SK-N-SH treated with all-trans-retinoic acid at 6 μM for 48 hours (cell line): Measurements from ENCODE around the gene PGM5.
"Not testable (repeated sequence)": the region's sequence is repeated elsewhere in the genome, so short reads cannot be mapped to it uniquely, and the experiment has no call there.

Experiments used
- ARNTL ChIP-seq: fragments of 450-650 bp; formaldehyde crosslinking; IDR thresholded peaks from 2 replicates; pipeline ENCODE4 v1.5.0; 2020; ENCODE audit warnings: low read depth, mild to moderate bottlenecking, moderate library complexity, borderline replicate concordance
- PATZ1 ChIP-seq: fragments of 250-450 bp; sonication (Bioruptor Pico); IDR thresholded peaks from 2 replicates; pipeline ENCODE4 v1.8.0; 2020; ENCODE audit warnings: mild to moderate bottlenecking, moderate library complexity, borderline replicate concordance
- RARB ChIP-seq: fragments of 250-450 bp; sonication (Bioruptor Pico); IDR thresholded peaks from 2 replicates; pipeline ENCODE4 v1.8.0; 2021; ENCODE audit warnings: mild to moderate bottlenecking, moderate library complexity
- SNAI2 ChIP-seq: fragments of 250-450 bp; sonication (Bioruptor Pico); IDR thresholded peaks from 2 replicates; pipeline ENCODE4 v1.5.0; 2020; ENCODE audit warnings: mild to moderate bottlenecking, moderate library complexity
- TCF4 ChIP-seq: fragments of 250-450 bp; sonication (Bioruptor Pico); IDR thresholded peaks from 2 replicates; pipeline ENCODE4 v1.8.0; 2021; ENCODE audit warnings: mild to moderate bottlenecking, moderate library complexity, borderline replicate concordance
- ZFP3 ChIP-seq: fragments of 250-450 bp; sonication (Bioruptor Pico); IDR thresholded peaks from 2 replicates; pipeline ENCODE4 v1.5.0; 2020; ENCODE audit warnings: mild to moderate bottlenecking, moderate library complexity
- ZFP30 ChIP-seq: fragments of 450-650 bp; formaldehyde crosslinking; IDR thresholded peaks from 2 replicates; pipeline ENCODE4 v1.5.0; 2022; ENCODE audit warnings: mild to moderate bottlenecking, moderate library complexity
- ZNF70 ChIP-seq: fragments of 450-650 bp; formaldehyde crosslinking; IDR thresholded peaks from 2 replicates; pipeline ENCODE4 v1.5.0; 2020; ENCODE audit warnings: mild to moderate bottlenecking, moderate library complexity
- TF ChIP-seq, protein P1 (sequence below): fragments of 250-450 bp; sonication (Bioruptor Pico); IDR thresholded peaks from 2 replicates; pipeline ENCODE4 v1.5.1; 2021; ENCODE audit warnings: mild to moderate bottlenecking, moderate library complexity

DNA sequence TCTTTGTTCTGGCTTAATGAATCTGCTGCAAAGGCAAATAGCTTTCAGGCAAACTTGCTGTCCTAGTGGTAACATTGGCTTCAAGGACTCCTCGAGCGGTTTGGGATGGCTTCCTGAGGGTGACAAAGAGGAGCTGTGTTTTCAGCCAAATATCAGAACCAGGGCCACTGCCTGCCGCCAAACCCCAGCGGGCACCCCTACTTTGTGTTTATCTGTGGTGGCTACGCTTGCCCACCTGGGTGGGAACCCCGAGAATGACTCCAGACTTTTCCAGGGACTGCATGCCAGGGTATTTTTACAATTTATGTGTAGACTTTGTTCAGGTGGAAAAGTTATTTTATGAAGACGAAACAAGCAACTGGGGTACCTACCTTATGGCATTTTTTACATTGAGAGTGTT, 18.4 kb upstream of the PGM5 start:
- TF ChIP-seq ZFP3 (CRISPR knock-in tag); PATZ1 (CRISPR knock-in tag); RARB; ARNTL (CRISPR knock-in tag); TCF4; ZFP30; SNAI2 (CRISPR knock-in tag); ZNF70 (CRISPR knock-in tag): not testable (repeated sequence)
- TF ChIP-seq, protein P1, sequence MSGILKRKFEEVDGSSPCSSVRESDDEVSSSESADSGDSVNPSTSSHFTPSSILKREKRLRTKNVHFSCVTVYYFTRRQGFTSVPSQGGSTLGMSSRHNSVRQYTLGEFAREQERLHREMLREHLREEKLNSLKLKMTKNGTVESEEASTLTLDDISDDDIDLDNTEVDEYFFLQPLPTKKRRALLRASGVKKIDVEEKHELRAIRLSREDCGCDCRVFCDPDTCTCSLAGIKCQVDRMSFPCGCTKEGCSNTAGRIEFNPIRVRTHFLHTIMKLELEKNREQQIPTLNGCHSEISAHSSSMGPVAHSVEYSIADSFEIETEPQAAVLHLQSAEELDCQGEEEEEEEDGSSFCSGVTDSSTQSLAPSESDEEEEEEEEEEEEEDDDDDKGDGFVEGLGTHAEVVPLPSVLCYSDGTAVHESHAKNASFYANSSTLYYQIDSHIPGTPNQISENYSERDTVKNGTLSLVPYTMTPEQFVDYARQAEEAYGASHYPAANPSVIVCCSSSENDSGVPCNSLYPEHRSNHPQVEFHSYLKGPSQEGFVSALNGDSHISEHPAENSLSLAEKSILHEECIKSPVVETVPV (CRISPR knock-in tag), result not testable (repeated sequence)
